HCT116 (cell line): ENCODE data around the gene C2CD3. TPM values are rescaled to one million over a fixed set of nuclear protein-coding genes. Genes with fewer than 3 reads are reported as not detected.

Experiments
- ATAC-seq: fragments of 200-7000 bp; cut with Tn5 transposase; 2 replicates; pipeline ENCODE4 v1.9.1; 2020; ENCODE audit warnings: mild to moderate bottlenecking, moderate library complexity
- BruUV-seq: library from RNA; stranded (reverse); fragments of 400-500 nt; replicated peaks from 2 replicates; lab custom pipeline; 2021; lab: Mats Ljungman, UMichigan
- CTCF ChIA-PET: fragments of 300-600 bp; sonication (Branson Sonifier 250); formaldehyde crosslinking; loops from one replicate; lab custom pipeline; 2021; ENCODE audit warnings: antibody characterized with exemption; lab: Charles Lee
- POLR2A ChIA-PET: fragments of 300-600, 350-600 bp; sonication (Branson Sonifier 250); formaldehyde crosslinking; loops from one replicate; lab custom pipeline; 2021; ENCODE audit warnings: antibody characterized with exemption; lab: Charles Lee
- RAD21 ChIA-PET, 2 experiments: fragments of 300-600 bp; sonication (Branson Sonifier 250); formaldehyde crosslinking; loops; one replicate each; lab custom pipeline; 2023; ENCODE audit warnings: low total read pairs in 2 of 2; ENCODE audit not compliant: uncharacterized antibody in 2 of 2, unreplicated experiment in 2 of 2, low non-redundant PET in 1 of 2; lab: Charles Lee
- DNase-seq: peaks from one replicate; pipeline ENCODE4 v3.0.0-alpha.2; 2010; ENCODE audit warnings: low read depth, low spot score
- H2AFZ ChIP-seq: fragments of 200-600 bp; shearing (Covaris generic), sonication (generic); 2 replicates; pipeline ENCODE4 v1.6.1; 2017; ENCODE audit warnings: low read depth, mixed run types, mixed read lengths, antibody characterized with exemption, low read length; ENCODE audit not compliant: poor library complexity, severe bottlenecking
- H3K27ac ChIP-seq: 2 replicates; pipeline ENCODE4 v1.5.1; 2012; ENCODE audit warnings: low read depth, low read length
- H3K27me3 ChIP-seq: fragments of 200-600 bp; sonication (generic); 2 replicates; pipeline ENCODE4 v1.6.1; 2016; ENCODE audit warnings: mixed run types, low read length, mixed read lengths; ENCODE audit not compliant: insufficient read depth
- H3K36me3 ChIP-seq, 2 experiments: fragments of 200-500 bp in 1 of 2; fragments of 200-600 bp in 1 of 2; sonication (Bioruptor generic) in 1 of 2; sonication (generic) in 1 of 2; 2 replicates each; pipeline versions ENCODE4 v1.5.1 to v1.6.1; 2014 to 2016; ENCODE audit warnings: low read length in 2 of 2, inconsistent platforms in 1 of 2, mixed read lengths in 1 of 2, mixed run types in 1 of 2; ENCODE audit not compliant: insufficient read depth in 2 of 2, control insufficient read depth in 1 of 2
- H3K4me1 ChIP-seq, 2 experiments: fragments of 200-600 bp in 1 of 2; sonication (generic) in 1 of 2; 2 replicates each; pipeline versions ENCODE4 v1.5.1 to v1.6.1; 2012 to 2017; ENCODE audit warnings: low read length in 2 of 2, inconsistent platforms in 1 of 2, mild to moderate bottlenecking in 1 of 2, mixed read lengths in 1 of 2, mixed run types in 1 of 2, moderate library complexity in 1 of 2; ENCODE audit not compliant: insufficient read depth in 2 of 2, control insufficient read depth in 1 of 2
- H3K4me2 ChIP-seq: fragments of 200-600 bp; sonication (generic); 2 replicates; pipeline ENCODE4 v1.6.1; 2017; ENCODE audit warnings: mixed run types, low read length, mixed read lengths
- H3K4me3 ChIP-seq, 2 experiments: fragments of 200-600 bp in 1 of 2; sonication (generic) in 1 of 2; replicated peaks in 1 of 2; 2 replicates each; pipeline ENCODE4 v1.5.1; 2011 to 2016; ENCODE audit warnings: low read length in 2 of 2, control low read depth in 1 of 2, low read depth in 1 of 2, mild to moderate bottlenecking in 1 of 2, mixed read lengths in 1 of 2, mixed run types in 1 of 2
- H3K79me2 ChIP-seq: fragments of 200-600 bp; sonication (generic); 2 replicates; pipeline ENCODE4 v1.6.1; 2017; ENCODE audit warnings: mild to moderate bottlenecking, mixed run types, low read length, moderate library complexity, mixed read lengths; ENCODE audit not compliant: insufficient read depth
- H3K9ac ChIP-seq: fragments of 200-600 bp; sonication (generic); 2 replicates; pipeline ENCODE4 v1.6.1; 2016; ENCODE audit warnings: low read length, mixed read lengths
- H3K9me2 ChIP-seq: fragments of 200-600 bp; sonication (generic), shearing (Covaris generic); 2 replicates; pipeline ENCODE4 v1.6.1; 2017; ENCODE audit warnings: mixed run types, mild to moderate bottlenecking, moderate library complexity; ENCODE audit not compliant: insufficient read depth
- H3K9me3 ChIP-seq, 2 experiments: fragments of 200-500 bp in 1 of 2; fragments of 200-600 bp in 1 of 2; sonication (Bioruptor generic) in 1 of 2; sonication (generic) in 1 of 2; 2 replicates each; pipeline ENCODE4 v1.6.1; 2014 to 2017; ENCODE audit warnings: low read length in 2 of 2, mixed read lengths in 2 of 2, inconsistent platforms in 1 of 2, low read depth in 1 of 2, mild to moderate bottlenecking in 1 of 2, mixed run types in 1 of 2, moderate library complexity in 1 of 2; ENCODE audit not compliant: control insufficient read depth in 1 of 2, insufficient read depth in 1 of 2
- H4K20me1 ChIP-seq: fragments of 200-600 bp; sonication (generic), shearing (Covaris generic); 2 replicates; pipeline ENCODE4 v1.6.1; 2017; ENCODE audit warnings: mixed run types, mild to moderate bottlenecking, moderate library complexity; ENCODE audit not compliant: insufficient read depth
- CEBPB ChIP-seq: IDR thresholded peaks from 2 replicates; pipeline ENCODE4 v1.6.1; 2012; ENCODE audit warnings: low read depth
- CTCF ChIP-seq, 3 experiments: fragments of 200-600 bp in 1 of 3; sonication (generic) in 1 of 3; IDR thresholded peaks in 2 of 3; conservative IDR thresholded peaks in 1 of 3; 2 replicates each; pipeline ENCODE4 v1.5.1; 2012 to 2017; ENCODE audit warnings: low read depth in 2 of 3, low read length in 2 of 3, antibody characterized with exemption in 1 of 3, borderline replicate concordance in 1 of 3, control low read depth in 1 of 3, mild to moderate bottlenecking in 1 of 3, mixed read lengths in 1 of 3, mixed run types in 1 of 3, moderate library complexity in 1 of 3; ENCODE audit not compliant: insufficient read depth in 1 of 3
- EGR1 ChIP-seq: IDR thresholded peaks from 2 replicates; pipeline ENCODE4 v1.6.1; 2012; ENCODE audit warnings: low read depth
- EZH2phosphoT487 ChIP-seq: fragments of 200-600 bp; IDR thresholded peaks from 2 replicates; pipeline ENCODE4 v1.6.1; 2018; ENCODE audit warnings: antibody characterized with exemption, borderline replicate concordance
- FOSL1 ChIP-seq: IDR thresholded peaks from 2 replicates; pipeline ENCODE4 v1.6.1; 2012; ENCODE audit warnings: low read depth
- JUND ChIP-seq: IDR thresholded peaks from 2 replicates; pipeline ENCODE4 v1.6.1; 2012
- POLR2A ChIP-seq: IDR thresholded peaks from 2 replicates; pipeline ENCODE4 v1.7.0; 2011; ENCODE audit warnings: borderline replicate concordance; ENCODE audit not compliant: insufficient read depth, insufficient read length; ENCODE audit errors: extremely low read depth
- POLR2AphosphoS5 ChIP-seq: IDR thresholded peaks from 2 replicates; pipeline ENCODE4 v1.6.1; 2011; ENCODE audit warnings: mild to moderate bottlenecking, low read depth, low read length, moderate library complexity
- RAD21 ChIP-seq: IDR thresholded peaks from 2 replicates; pipeline ENCODE4 v1.6.1; 2012; ENCODE audit warnings: low read depth, mild to moderate bottlenecking
- SIN3A ChIP-seq: IDR thresholded peaks from 2 replicates; pipeline ENCODE4 v1.6.1; 2012; ENCODE audit warnings: low read depth
- TCF7L2 ChIP-seq: IDR thresholded peaks from 2 replicates; pipeline ENCODE4 v1.7.0; 2011; ENCODE audit warnings: borderline replicate concordance, inconsistent platforms; ENCODE audit not compliant: insufficient read depth, insufficient read length; ENCODE audit errors: extremely low read depth
- YY1 ChIP-seq: IDR thresholded peaks from 2 replicates; pipeline ENCODE4 v1.6.1; 2011; ENCODE audit warnings: low read length, low read depth, moderate library complexity, mild to moderate bottlenecking; ENCODE audit not compliant: insufficient replicate concordance; ENCODE audit errors: extremely low read depth
- ZFX ChIP-seq: fragments of 450-650 bp; IDR thresholded peaks from 2 replicates; pipeline ENCODE4 v1.6.1; 2017
- ZNF274 ChIP-seq: fragments of 200-500 bp; sonication (Bioruptor generic); IDR thresholded peaks from 2 replicates; pipeline ENCODE4 v1.6.1; 2014; ENCODE audit warnings: mild to moderate bottlenecking, low read depth, low read length, inconsistent platforms
- intact Hi-C: fragments of 100-400 bp; cut with micrococcal nuclease; formaldehyde crosslinking; loops from 2 replicates; pipeline ENCODE4 v1.10.0; 2022
- total RNA-seq: library from RNA; stranded (reverse); gene quantifications from one replicate; pipeline ENCODE4 v1.2.1, GENCODE V29; 2021; ENCODE audit not compliant: unreplicated experiment
- TF ChIP-seq, protein P1 (sequence below): IDR thresholded peaks from 2 replicates; pipeline ENCODE4 v1.6.1; 2012

The C2CD3 gene
- total RNA-seq, 1 experiment from 2014 or later = 30.6 TPM

GRCh38 chr11:74011360-74012073, 159.3 kb downstream of the C2CD3 start (continued):
- TF ChIP-seq CTCF (IDR thresholded peaks at IDR 0.05 in 2 of 3, conservative IDR thresholded peaks at IDR 0.05 in 1 of 3; ENCODE audit: borderline replicate concordance in 1 of 3, insufficient read depth in 1 of 3, low read depth in 2 of 3, low read length in 2 of 3) = no peak

GRCh38 chr11:74010306-74011300, 160.2 kb downstream of the C2CD3 start:
- Histone ChIP-seq H3K4me2 (no peak overlapping the region), H3K4me3 (no peak overlapping the region), H3K9me3 (no peaks in the 10 kb centered on the region), H3K36me3 (no peaks in the 10 kb centered on the region; a peak in 1 of 4 replicates), H2AFZ (no peak overlapping the region), H3K9me2 (no peaks in the 10 kb centered on the region), H3K9ac (no peak overlapping the region), H3K4me1 (no peaks in the 10 kb centered on the region), H4K20me1 (no peaks in the 10 kb centered on the region), H3K79me2 (no peaks in the 10 kb centered on the region), H3K27ac (no peak overlapping the region), H3K27me3 (no peaks in the 10 kb centered on the region)
- ChIA-PET RAD21 (no interaction called here), POLR2A (no interaction called here), CTCF (no interaction called here)
- TF ChIP-seq JUND = no peak
- TF ChIP-seq POLR2AphosphoS5 = no peak
- no peak for TF ChIP-seq CEBPB
- no peak for TF ChIP-seq ZNF274
- TF ChIP-seq ZFX = no peak
- no peak for TF ChIP-seq SIN3A
- no peak for TF ChIP-seq EGR1
- TF ChIP-seq TCF7L2 = no peak
- no peak for TF ChIP-seq RAD21
- TF ChIP-seq, protein P1, sequence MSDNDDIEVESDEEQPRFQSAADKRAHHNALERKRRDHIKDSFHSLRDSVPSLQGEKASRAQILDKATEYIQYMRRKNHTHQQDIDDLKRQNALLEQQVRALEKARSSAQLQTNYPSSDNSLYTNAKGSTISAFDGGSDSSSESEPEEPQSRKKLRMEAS = no peak
- TF ChIP-seq CTCF (IDR thresholded peaks at IDR 0.05 in 2 of 3, conservative IDR thresholded peaks at IDR 0.05 in 1 of 3; ENCODE audit: borderline replicate concordance in 1 of 3, insufficient read depth in 1 of 3, low read depth in 2 of 3, low read length in 2 of 3) = no peak
- TF ChIP-seq YY1 = no peak
- no peak for TF ChIP-seq EZH2phosphoT487
- TF ChIP-seq FOSL1 = no peak
- TF ChIP-seq POLR2A = no peak
- intact Hi-C loops = no loop called here
- BruUV-seq = no TSS peak
- ATAC-seq (no peak), DNase-seq (no peak)
